ENCODE measurements around the gene ALX3. TPM values are rescaled to one million over a fixed set of nuclear protein-coding genes. Genes with fewer than 3 reads are reported as not detected.

ALX3 gene
- total RNA-seq, 1 donor from 2014 or later, result 2.8 TPM

GRCh38 chr1:110113551-110113950, 43.1 kb upstream of the ALX3 start:
- Mint-ChIP-seq H3K36me3 (ENCODE audit: insufficient read depth) (no peaks in the 10 kb centered on the region), H3K27ac (no peak overlapping the region), H3K27me3 (peaks cover 81% of the 10 kb centered on the region), H3K4me1 (ENCODE audit: low read depth) (no peaks in the 10 kb centered on the region), H3K4me3 (ENCODE audit: low read depth) (no peak overlapping the region), H3K9me3 (ENCODE audit: low read depth) (no peaks in the 10 kb centered on the region)
- no peak for DNase-seq (ENCODE audit: low spot score, unreplicated experiment)
- no peak for TF ChIP-seq CTCF (IDR thresholded peaks at IDR 0.05; ENCODE audit: unreplicated experiment)

GRCh38 chr1:110112656-110113055, 42.2 kb upstream of the ALX3 start:
- Mint-ChIP-seq H3K27ac (no peak overlapping the region), H3K36me3 (ENCODE audit: insufficient read depth) (no peaks in the 10 kb centered on the region), H3K27me3 (peaks cover 87% of the 10 kb centered on the region), H3K4me3 (ENCODE audit: low read depth) (no peak overlapping the region), H3K4me1 (ENCODE audit: low read depth) (no peaks in the 10 kb centered on the region), H3K9me3 (ENCODE audit: low read depth) (no peaks in the 10 kb centered on the region)
- TF ChIP-seq CTCF (IDR thresholded peaks at IDR 0.05; ENCODE audit: unreplicated experiment), result no peak
- DNase-seq (ENCODE audit: low spot score, unreplicated experiment), result no peak

- no peaks in the 10 kb centered on the region for H3K4me1 Mint-ChIP-seq (ENCODE audit: low read depth)
- no peak within 1 kb of the TSS for H3K4me3 Mint-ChIP-seq (ENCODE audit: low read depth)
- no peak for TF ChIP-seq CTCF (IDR thresholded peaks at IDR 0.05; ENCODE audit: unreplicated experiment)
- H3K36me3 Mint-ChIP-seq (ENCODE audit: insufficient read depth), result no peaks in the 10 kb centered on the region
- no peak for DNase-seq (ENCODE audit: low spot score, unreplicated experiment)
- H3K27ac Mint-ChIP-seq, result no peak within 1 kb of the TSS
- no peaks in the 10 kb centered on the region for H3K9me3 Mint-ChIP-seq (ENCODE audit: low read depth)
- peaks cover 88% of the 10 kb centered on the region for H3K27me3 Mint-ChIP-seq
Observed at GRCh38 chr1:110112143-110112542, 41.7 kb upstream of the ALX3 start, which contains the start of gene UBL4B. UBL4B (plus strand) TSS chr1:110112443; CDS start chr1:110112535, 92 bp downstream.

- H3K27me3 Mint-ChIP-seq, result peaks cover 83% of the 10 kb centered on the region
- no peaks in the 10 kb centered on the region for H3K36me3 Mint-ChIP-seq (ENCODE audit: insufficient read depth)
- H3K27ac Mint-ChIP-seq, result no peak overlapping the region
- H3K9me3 Mint-ChIP-seq (ENCODE audit: low read depth), result no peaks in the 10 kb centered on the region
- H3K4me3 Mint-ChIP-seq (ENCODE audit: low read depth), result no peak overlapping the region
- H3K4me1 Mint-ChIP-seq (ENCODE audit: low read depth), result no peaks in the 10 kb centered on the region
- no peak for DNase-seq (ENCODE audit: low spot score, unreplicated experiment)
- no peak for TF ChIP-seq CTCF (IDR thresholded peaks at IDR 0.05; ENCODE audit: unreplicated experiment)
Observed at GRCh38 chr1:110111081-110111480, 40.6 kb upstream of the ALX3 start.

GRCh38 chr1:110107867-110108469, 37.5 kb upstream of the ALX3 start:
- Mint-ChIP-seq H3K9me3 (ENCODE audit: low read depth) (no peaks in the 10 kb centered on the region), H3K36me3 (ENCODE audit: insufficient read depth) (no peaks in the 10 kb centered on the region), H3K4me3 (ENCODE audit: low read depth) (no peak overlapping the region), H3K4me1 (ENCODE audit: low read depth) (no peaks in the 10 kb centered on the region), H3K27me3 (peaks cover 76% of the 10 kb centered on the region), H3K27ac (no peak overlapping the region)
- DNase-seq (ENCODE audit: low spot score, unreplicated experiment), result no peak
- TF ChIP-seq CTCF (IDR thresholded peaks at IDR 0.05; ENCODE audit: unreplicated experiment), result no peak
